ENCODE data around the gene EPS8.

EPS8 gene

GRCh38 chr12:15829255-15829654 is 40.1 kb upstream of the EPS8 start:
- no peak overlapping the region for H3K4me3 ChIP-seq (ENCODE audit: low read depth, low read length, poor library complexity, severe bottlenecking)
- no peaks in the 10 kb centered on the region for H4K20me1 ChIP-seq (ENCODE audit: insufficient read depth, low read length)
- no peak overlapping the region for H3K27ac ChIP-seq (ENCODE audit: low read depth, low read length, poor library complexity, severe bottlenecking)
- H3K9ac ChIP-seq (ENCODE audit: low read length) = no peak overlapping the region
- H3F3A ChIP-seq (ENCODE audit: insufficient read depth, low read length) = no peaks in the 10 kb centered on the region
- H3K27me3 ChIP-seq (ENCODE audit: insufficient read depth, low read length) = no peaks in the 10 kb centered on the region
- no peaks in the 10 kb centered on the region for H3K9me2 ChIP-seq (ENCODE audit: low read depth, low read length)
- H2AFZ ChIP-seq (ENCODE audit: low read length) = no peak overlapping the region
- no peaks in the 10 kb centered on the region for H3K79me2 ChIP-seq (ENCODE audit: insufficient read depth, low read length)
- no peaks in the 10 kb centered on the region for H3K4me1 ChIP-seq (ENCODE audit: insufficient read depth, low read length, severe bottlenecking)
- no peaks in the 10 kb centered on the region for H3K36me3 ChIP-seq (ENCODE audit: insufficient read depth, low read length)
- H3K9me3 ChIP-seq (ENCODE audit: low read length) = no peaks in the 10 kb centered on the region
- H3K4me2 ChIP-seq (ENCODE audit: low read length) = no peak overlapping the region
- TF ChIP-seq CTCF (IDR thresholded peaks at IDR 0.05; ENCODE audit: low read length) (no peak), EZH2 (IDR thresholded peaks at IDR 0.05; ENCODE audit: borderline replicate concordance, low read length) (no peak)

- TF ChIP-seq CTCF (IDR thresholded peaks at IDR 0.05; ENCODE audit: low read length) (no peak), EZH2 (IDR thresholded peaks at IDR 0.05; ENCODE audit: borderline replicate concordance, low read length) (no peak)
- H4K20me1 ChIP-seq (ENCODE audit: insufficient read depth, low read length) = no peaks in the 10 kb centered on the region
These were observed 37.9 kb upstream of the EPS8 start for GRCh38 chr12:15827136-15827535.

GRCh38 chr12:15824516-15824915 is 35.3 kb upstream of the EPS8 start:
- TF ChIP-seq EZH2 (IDR thresholded peaks at IDR 0.05; ENCODE audit: borderline replicate concordance, low read length) (no peak), CTCF (IDR thresholded peaks at IDR 0.05; ENCODE audit: low read length) (no peak)

More at GRCh38 chr12:15827136-15827535, 37.9 kb upstream of the EPS8 start:
- no peak overlapping the region for H3K27ac ChIP-seq (ENCODE audit: low read depth, low read length, poor library complexity, severe bottlenecking)
- H3K9me3 ChIP-seq (ENCODE audit: low read length) = no peaks in the 10 kb centered on the region
- no peak overlapping the region for H2AFZ ChIP-seq (ENCODE audit: low read length)
- H3K27me3 ChIP-seq (ENCODE audit: insufficient read depth, low read length) = no peaks in the 10 kb centered on the region
- H3K4me2 ChIP-seq (ENCODE audit: low read length) = no peak overlapping the region
- no peaks in the 10 kb centered on the region for H3K36me3 ChIP-seq (ENCODE audit: insufficient read depth, low read length)
- no peaks in the 10 kb centered on the region for H3F3A ChIP-seq (ENCODE audit: insufficient read depth, low read length)
- no peaks in the 10 kb centered on the region for H3K79me2 ChIP-seq (ENCODE audit: insufficient read depth, low read length)
- no peaks in the 10 kb centered on the region for H3K9me2 ChIP-seq (ENCODE audit: low read depth, low read length)
- H3K4me3 ChIP-seq (ENCODE audit: low read depth, low read length, poor library complexity, severe bottlenecking) = no peak overlapping the region
- no peak overlapping the region for H3K9ac ChIP-seq (ENCODE audit: low read length)
- H3K4me1 ChIP-seq (ENCODE audit: insufficient read depth, low read length, severe bottlenecking) = no peaks in the 10 kb centered on the region

More at GRCh38 chr12:15824516-15824915, 35.3 kb upstream of the EPS8 start:
- no peaks in the 10 kb centered on the region for H3K4me1 ChIP-seq (ENCODE audit: insufficient read depth, low read length, severe bottlenecking)
- H3K4me2 ChIP-seq (ENCODE audit: low read length) = no peak overlapping the region
- no peaks in the 10 kb centered on the region for H4K20me1 ChIP-seq (ENCODE audit: insufficient read depth, low read length)
- H3K9me2 ChIP-seq (ENCODE audit: low read depth, low read length) = no peaks in the 10 kb centered on the region
- H3K9ac ChIP-seq (ENCODE audit: low read length) = no peak overlapping the region
- H3K36me3 ChIP-seq (ENCODE audit: insufficient read depth, low read length) = no peaks in the 10 kb centered on the region
- H3K27me3 ChIP-seq (ENCODE audit: insufficient read depth, low read length) = no peaks in the 10 kb centered on the region
- no peaks in the 10 kb centered on the region for H3F3A ChIP-seq (ENCODE audit: insufficient read depth, low read length)
- H3K27ac ChIP-seq (ENCODE audit: low read depth, low read length, poor library complexity, severe bottlenecking) = no peak overlapping the region
- no peaks in the 10 kb centered on the region for H3K79me2 ChIP-seq (ENCODE audit: insufficient read depth, low read length)
- H3K4me3 ChIP-seq (ENCODE audit: low read depth, low read length, poor library complexity, severe bottlenecking) = no peak overlapping the region
- H2AFZ ChIP-seq (ENCODE audit: low read length) = no peak overlapping the region
- H3K9me3 ChIP-seq (ENCODE audit: low read length) = no peaks in the 10 kb centered on the region

Data from OCI-LY1 (cell line).